ENCODE results near the gene TPRN.

DNA sequence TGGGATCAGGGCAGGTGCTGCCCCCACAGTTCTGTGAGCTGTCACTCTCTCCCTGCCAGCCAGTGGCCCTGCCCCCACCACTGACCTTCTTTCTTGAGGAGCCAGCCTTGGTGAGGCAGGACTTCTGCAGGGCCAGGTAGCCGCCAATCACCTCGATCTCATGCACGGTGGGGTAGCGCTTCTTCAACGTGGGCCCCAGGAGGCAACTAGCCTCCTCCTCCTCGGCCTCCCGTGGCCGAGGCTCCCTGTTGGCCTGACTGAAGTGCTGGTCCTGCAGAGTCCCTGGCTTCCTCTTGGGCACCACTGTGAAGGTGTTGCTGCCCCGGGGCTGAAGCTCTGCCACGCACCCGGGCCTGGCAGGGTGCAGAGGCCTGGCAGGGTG, 1.6 kb downstream of the TPRN start:
- TF ChIP-seq, protein P1, sequence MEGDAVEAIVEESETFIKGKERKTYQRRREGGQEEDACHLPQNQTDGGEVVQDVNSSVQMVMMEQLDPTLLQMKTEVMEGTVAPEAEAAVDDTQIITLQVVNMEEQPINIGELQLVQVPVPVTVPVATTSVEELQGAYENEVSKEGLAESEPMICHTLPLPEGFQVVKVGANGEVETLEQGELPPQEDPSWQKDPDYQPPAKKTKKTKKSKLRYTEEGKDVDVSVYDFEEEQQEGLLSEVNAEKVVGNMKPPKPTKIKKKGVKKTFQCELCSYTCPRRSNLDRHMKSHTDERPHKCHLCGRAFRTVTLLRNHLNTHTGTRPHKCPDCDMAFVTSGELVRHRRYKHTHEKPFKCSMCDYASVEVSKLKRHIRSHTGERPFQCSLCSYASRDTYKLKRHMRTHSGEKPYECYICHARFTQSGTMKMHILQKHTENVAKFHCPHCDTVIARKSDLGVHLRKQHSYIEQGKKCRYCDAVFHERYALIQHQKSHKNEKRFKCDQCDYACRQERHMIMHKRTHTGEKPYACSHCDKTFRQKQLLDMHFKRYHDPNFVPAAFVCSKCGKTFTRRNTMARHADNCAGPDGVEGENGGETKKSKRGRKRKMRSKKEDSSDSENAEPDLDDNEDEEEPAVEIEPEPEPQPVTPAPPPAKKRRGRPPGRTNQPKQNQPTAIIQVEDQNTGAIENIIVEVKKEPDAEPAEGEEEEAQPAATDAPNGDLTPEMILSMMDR (IDR thresholded peaks at IDR 0.05; ENCODE audit: insufficient read depth, low read length, poor library complexity, severe bottlenecking) = no peak
- TF ChIP-seq EZH2phosphoT487 (conservative IDR thresholded peaks at IDR 0.05; ENCODE audit: low read length) = no peak
